Subcutaneous abdominal adipose tissue (tissue), 5 donors: ENCODE measurements around the gene HNMT.

ENCODE experiments used
- H3K27ac ChIP-seq: one replicate; pipeline ENCODE4 v1.7.0; 2013; ENCODE audit warnings: low read depth, mild to moderate bottlenecking, inconsistent platforms, low read length, moderate library complexity
- H3K27me3 ChIP-seq, 5 donors: one replicate each; pipeline ENCODE4 v1.7.0; 2013; ENCODE audit warnings: low read length in 5 of 5, inconsistent platforms in 1 of 5; ENCODE audit not compliant: control insufficient read depth in 5 of 5, insufficient read depth in 4 of 5
- H3K36me3 ChIP-seq, 5 donors: one replicate each; pipeline ENCODE4 v1.7.0; 2013; ENCODE audit warnings: low read length in 5 of 5; ENCODE audit not compliant: control insufficient read depth in 5 of 5, insufficient read depth in 5 of 5
- H3K4me1 ChIP-seq, 5 donors: one replicate each; pipeline ENCODE4 v1.7.0; 2013; ENCODE audit warnings: low read length in 5 of 5, mild to moderate bottlenecking in 3 of 5, moderate library complexity in 1 of 5; ENCODE audit not compliant: control insufficient read depth in 5 of 5, insufficient read depth in 5 of 5
- H3K4me3 ChIP-seq, 5 donors: one replicate each; pipeline ENCODE4 v1.7.0; 2013; ENCODE audit warnings: low read length in 5 of 5, low read depth in 1 of 5
- H3K9ac ChIP-seq, 5 donors: one replicate each; pipeline ENCODE4 v1.7.0; 2013; ENCODE audit warnings: low read length in 5 of 5, mild to moderate bottlenecking in 4 of 5, moderate library complexity in 3 of 5
- H3K9me3 ChIP-seq, 5 donors: one replicate each; pipeline ENCODE4 v1.7.0; 2013; ENCODE audit warnings: low read length in 5 of 5; ENCODE audit not compliant: control insufficient read depth in 5 of 5
- donor health status: healthy.
- donor health status: healthy.
- donor health status: healthy.
- donor health status: healthy.
- donor health status: healthy.

The HNMT gene

DNA sequence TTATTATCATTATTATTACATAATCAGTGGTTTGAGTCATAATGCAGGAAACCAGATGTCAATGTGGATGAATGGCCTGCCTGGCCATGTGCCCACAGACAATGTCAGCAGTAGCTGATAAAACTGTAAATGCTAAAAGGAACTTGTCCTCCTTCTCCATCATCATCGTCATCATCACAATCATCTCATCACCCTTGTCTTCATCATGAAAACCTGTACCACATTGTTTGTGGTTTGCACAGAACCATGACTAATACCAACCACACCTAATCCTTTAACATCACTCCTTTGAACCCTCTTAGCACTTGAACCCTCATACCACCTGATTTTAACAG lies 96.0 kb downstream of the HNMT start:
- H3K4me1 ChIP-seq, result peaks cover 0 to 9% (median 3%) of the 10 kb centered on the region in 5 donors
- no peak overlapping the region for H3K4me3 ChIP-seq
- H3K27ac ChIP-seq, result no peak overlapping the region
- H3K27me3 ChIP-seq, result no peaks in the 10 kb centered on the region
- H3K9ac ChIP-seq, result no peak overlapping the region
- no peaks in the 10 kb centered on the region for H3K9me3 ChIP-seq
- H3K36me3 ChIP-seq, result no peaks in the 10 kb centered on the region

GRCh38 chr2:138061961-138062360 lies 97.7 kb downstream of the HNMT start:
- Histone ChIP-seq H3K4me1 (peaks cover 0 to 9% (median 3%) of the 10 kb centered on the region in 5 donors), H3K4me3 (no peak overlapping the region), H3K9ac (no peak overlapping the region), H3K27me3 (no peaks in the 10 kb centered on the region), H3K27ac (no peak overlapping the region), H3K36me3 (no peaks in the 10 kb centered on the region), H3K9me3 (peaks cover 0 to 3% (median 0%) of the 10 kb centered on the region in 5 donors)

- Histone ChIP-seq H3K4me1 (peaks cover 0 to 9% (median 3%) of the 10 kb centered on the region in 5 donors), H3K9ac (no peak overlapping the region), H3K9me3 (peaks cover 0 to 3% (median 0%) of the 10 kb centered on the region in 5 donors), H3K4me3 (no peak overlapping the region), H3K27ac (no peak overlapping the region), H3K36me3 (no peaks in the 10 kb centered on the region), H3K27me3 (no peaks in the 10 kb centered on the region)
Observed at GRCh38 chr2:138063181-138063580, 98.9 kb downstream of the HNMT start.
